ENCODE data around the gene IL4R.
A peak's percentile ranks its signal among the peaks of the same experiment; 100 is the strongest.

IL4R gene

GRCh38 chr16:27363246-27363632 lies 49.5 kb downstream of the IL4R start:
- DNase-seq, result no peak

DNA sequence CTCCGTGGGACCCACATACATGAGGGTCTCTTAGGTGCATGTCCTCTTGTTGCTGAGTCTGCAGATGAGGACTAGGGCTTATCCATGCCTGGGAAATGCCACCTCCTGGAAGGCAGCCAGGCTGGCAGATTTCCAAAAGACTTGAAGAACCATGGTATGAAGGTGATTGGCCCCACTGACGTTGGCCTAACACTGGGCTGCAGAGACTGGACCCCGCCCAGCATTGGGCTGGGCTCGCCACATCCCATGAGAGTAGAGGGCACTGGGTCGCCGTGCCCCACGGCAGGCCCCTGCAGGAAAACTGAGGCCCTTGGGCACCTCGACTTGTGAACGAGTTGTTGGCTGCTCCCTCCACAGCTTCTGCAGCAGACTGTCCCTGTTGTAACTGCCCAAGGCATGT lies 50.0 kb downstream of the IL4R start:
- DNase-seq, result no peak

DNA sequence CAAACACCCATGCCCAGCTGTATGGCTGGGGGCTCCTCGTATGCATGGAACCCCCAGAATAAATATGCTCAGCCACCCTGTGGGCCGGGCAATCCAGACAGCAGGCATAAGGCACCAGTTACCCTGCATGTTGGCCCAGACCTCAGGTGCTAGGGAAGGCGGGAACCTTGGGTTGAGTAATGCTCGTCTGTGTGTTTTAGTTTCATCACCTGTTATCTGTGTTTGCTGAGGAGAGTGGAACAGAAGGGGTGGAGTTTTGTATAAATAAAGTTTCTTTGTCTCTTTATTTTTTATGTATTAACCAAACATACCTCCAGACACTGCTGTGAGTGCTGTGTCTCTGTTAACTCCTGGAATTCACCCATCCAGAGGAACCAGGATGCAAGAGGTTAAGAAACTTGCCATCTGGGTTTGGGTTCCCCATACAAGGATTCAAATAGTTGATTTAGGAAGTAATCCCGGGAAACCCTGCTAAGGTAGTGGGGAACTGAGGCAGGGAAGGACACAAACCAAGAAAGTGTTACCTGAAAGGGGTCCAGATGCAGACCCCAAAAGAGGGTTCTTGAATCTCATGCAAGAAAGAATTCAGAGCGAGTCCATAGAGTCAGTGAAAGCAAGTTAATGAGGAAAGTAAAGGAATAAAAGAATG lies 50.8 kb downstream of the IL4R start:
- DNase-seq, result no peak

GRCh38 chr16:27365142-27366089 lies 51.6 kb downstream of the IL4R start:
- DNase-seq, result no peak

DNA sequence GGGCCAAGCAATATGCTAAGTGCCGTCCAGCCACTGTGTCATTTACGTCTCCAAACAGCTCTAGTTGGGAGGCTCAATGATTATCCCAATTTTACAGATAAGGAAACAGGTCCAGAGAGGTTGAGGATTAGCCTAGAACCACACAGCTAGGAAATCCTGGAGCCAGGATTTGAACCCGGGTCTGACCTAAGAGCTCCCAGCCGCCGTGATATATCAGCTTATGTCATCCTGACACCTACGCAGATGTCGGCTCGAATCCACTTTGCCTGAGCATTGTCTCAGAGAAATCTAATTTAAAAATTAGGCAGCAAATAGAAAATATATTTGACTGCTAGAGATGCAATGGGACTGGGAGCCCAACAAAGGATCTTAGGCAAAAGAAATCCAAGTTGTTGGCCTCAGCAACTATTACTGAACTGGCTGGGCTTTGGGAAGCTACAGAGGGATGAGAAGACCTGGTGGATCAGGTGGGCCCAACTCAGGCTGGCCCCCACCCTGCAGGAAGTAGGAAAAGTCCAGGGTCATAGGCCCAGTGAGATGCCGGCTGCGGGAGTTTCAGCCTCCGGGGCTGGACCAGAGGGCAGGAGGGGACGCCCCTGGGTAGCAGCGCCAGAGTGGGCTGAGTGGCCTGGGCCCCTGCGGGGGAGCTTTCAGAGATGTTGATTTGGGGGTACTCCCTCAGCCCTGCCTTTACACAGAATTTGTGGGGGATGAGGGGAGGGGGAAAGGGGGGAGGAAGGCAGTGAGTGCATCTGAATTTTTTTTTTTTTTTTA lies 53.1 kb downstream of the IL4R start:
- DNase-seq, result no peak

GRCh38 chr16:27367461-27368357 lies 53.9 kb downstream of the IL4R start:
- DNase-seq, result peak; percentile 80 to 86

GRCh38 chr16:27368358-27368722 lies 54.6 kb downstream of the IL4R start:
- DNase-seq, result no peak

DNA sequence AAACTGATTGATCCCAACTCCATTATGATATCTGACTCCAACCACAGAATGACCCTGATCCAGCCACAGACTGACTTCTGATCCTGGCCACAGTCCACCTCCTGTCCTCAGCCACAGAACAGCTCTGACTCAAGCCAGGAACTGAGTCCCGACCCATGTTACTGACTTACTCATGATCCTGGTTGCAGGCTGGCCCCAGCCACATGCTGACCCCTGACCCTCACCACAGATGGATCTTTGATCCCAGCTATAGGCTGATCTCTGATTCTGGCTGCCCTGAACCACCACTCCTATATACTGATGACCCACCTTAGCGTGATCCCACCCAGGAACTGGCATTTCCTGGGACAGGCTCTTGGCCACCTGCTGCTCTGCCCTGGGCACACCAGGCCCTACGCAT lies 56.0 kb downstream of the IL4R start:
- no peak for DNase-seq

DNA sequence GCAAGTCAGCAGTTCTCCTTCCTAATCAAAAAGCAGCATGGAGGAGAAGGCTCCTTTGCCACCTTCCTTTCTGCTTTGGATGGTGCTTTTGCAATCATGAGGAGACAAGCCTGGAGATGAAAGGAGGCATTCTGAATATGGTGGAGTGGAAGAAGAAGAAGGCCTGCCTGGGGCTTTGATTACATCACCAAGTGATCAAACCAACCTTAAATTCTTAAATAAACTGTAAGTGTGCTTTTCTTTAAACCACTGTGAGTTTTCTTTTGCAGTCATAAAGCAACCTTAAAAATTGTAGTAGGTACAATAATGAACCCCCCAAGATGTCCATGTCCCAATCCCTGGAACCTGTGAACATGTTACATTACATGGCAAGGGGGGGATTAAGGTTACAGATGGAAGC lies 56.5 kb downstream of the IL4R start:
- DNase-seq, result no peak

DNA sequence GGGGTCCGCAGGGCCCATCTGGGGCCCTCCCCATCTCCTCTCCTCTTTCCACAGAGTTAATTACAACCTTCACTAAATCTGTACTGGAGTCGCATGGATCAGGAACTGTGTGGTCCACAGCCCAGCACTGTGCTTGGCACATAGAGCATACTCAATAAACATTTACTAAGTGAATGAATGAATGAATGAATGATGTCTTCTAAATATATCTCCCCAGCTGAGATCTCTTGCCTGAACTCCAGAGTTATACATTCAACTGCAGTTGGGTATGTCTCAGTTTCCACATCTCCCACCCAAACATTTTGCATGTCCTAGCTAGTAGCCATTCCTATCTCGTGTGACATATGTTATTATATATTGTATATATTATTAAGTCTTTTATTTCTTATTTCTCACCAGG lies 59.5 kb downstream of the IL4R start:
- no peak for DNase-seq

DNA sequence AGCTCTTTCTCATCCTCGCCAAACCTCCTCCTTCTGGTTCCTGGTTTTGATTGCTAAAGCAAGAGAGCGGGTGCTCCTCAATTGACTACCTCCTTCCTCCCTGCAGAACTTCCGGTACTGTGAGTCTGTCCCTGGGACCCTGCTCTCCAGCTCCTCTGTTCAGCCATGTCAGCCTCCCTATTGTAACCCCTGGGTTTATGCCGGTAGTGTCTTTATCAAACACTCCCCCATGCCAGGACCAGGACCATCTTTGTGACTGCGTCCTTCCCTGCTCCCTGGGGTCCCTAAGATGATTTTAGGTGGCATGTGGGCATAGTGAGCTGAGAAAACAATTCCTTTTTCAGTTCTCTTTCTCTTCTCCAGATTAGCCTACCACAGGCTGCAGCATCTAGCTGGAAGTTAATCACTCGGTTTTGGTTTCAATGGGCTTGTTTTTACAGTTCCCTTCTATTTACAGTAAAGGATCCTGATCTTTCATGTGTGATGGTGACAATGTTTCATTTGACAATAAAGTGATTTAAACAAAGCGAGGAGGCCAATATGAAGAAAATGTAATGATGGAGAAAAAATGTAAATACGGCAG lies 60.5 kb downstream of the IL4R start:
- DNase-seq, result peak in 1 of 2 donors; percentile 57

DNA sequence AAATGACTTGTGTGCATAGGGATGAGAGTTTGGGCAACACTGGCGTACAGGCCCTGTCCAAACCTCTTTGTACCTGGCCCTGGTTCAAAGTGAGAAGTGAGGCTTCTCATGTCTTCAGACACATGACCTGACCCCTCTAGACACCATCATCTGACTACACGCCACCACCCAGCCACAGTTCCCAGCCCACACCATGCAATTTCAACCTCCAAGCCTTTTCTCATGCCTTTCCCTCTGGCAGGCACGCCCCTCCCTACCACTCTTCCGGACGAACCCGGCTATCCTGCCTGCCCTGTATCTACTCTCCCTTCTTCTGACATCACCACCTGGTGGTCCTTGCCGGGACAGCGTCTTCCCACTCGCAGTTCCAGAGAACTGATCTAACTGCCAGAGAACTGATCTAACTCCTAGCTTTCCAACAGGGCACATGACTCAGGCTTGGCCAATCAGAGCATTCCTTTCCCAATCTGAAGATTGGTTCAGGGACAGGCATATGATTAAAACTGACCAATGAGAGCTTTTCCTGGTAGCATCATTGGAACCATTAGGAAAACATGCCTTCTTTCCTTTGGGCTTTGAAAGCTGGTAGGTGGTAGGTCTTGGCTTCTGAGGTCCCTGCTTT lies 61.1 kb downstream of the IL4R start:
- peak; percentile 74 to 88 for DNase-seq

GRCh38 chr16:27377666-27378485 lies 64.1 kb downstream of the IL4R start:
- no peak for DNase-seq

DNA sequence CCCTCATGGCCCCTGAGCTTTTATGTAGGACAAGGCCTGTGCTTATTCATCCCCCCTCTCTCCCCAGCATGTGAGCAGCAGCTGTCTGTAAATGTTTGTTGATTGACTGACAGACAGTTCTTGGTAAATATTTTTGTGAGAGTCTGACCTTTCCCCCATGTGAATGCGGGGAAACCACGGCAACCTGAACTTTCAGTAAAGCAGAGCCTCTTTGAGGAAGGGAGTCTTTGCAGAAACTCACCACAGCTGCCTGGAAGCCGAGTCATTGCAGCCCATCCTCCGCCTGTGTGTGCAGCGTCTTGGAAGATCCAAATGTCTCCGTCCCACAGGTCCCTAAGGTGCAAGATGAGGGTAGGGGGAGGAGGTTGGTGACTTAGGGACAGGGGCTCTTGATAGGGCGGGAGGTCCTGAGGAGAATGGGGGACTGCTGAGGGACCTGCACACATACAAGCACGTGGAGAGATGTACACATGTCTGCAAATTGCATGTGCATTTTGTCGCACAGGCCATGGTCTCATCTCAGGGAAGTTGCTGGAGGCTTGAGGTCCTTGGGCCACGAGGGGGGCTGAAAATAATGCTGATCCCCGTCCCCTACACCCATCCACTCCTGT lies 65.2 kb downstream of the IL4R start:
- peak; percentile 21 to 26 for DNase-seq

DNA sequence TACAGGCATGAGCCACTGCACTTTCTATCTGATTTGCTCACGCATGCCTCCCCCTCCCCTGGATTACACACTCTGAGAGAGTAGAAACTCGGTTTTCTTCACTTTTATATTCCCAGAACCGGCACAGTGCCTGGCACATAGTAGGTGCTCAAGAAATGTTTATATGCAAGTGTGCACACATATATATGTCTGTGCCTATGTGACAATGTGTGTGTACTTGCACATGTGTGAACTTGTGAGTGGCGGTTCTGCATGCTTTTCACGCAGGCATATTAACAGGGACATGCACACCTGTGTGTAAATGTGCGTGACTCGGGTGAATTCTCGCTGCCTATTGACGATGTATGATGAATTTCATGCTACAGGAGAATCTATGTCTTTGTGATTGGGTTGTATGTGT lies 66.1 kb downstream of the IL4R start:
- no peak for DNase-seq

GRCh38 chr16:27381236-27381635 lies 67.5 kb downstream of the IL4R start:
- no peak for DNase-seq

- DNase-seq, result no peak
Observed at GRCh38 chr16:27381974-27382855, 68.4 kb downstream of the IL4R start.

GRCh38 chr16:27383556-27384243 lies 69.9 kb downstream of the IL4R start:
- DNase-seq, result peak; percentile 87 to 96

- DNase-seq, result no peak
Observed at GRCh38 chr16:27384425-27384824, 70.7 kb downstream of the IL4R start.
